ENCODE data around the gene ROBO1.

Gene ROBO1

GRCh38 chr3:78825118-78825857 lies 942.5 kb downstream of the ROBO1 start:
- no peak for DNase-seq

GRCh38 chr3:78823859-78824258 lies 943.9 kb downstream of the ROBO1 start:
- DNase-seq, result no peak

- no peak for DNase-seq
Observed at GRCh38 chr3:78823434-78823833, 944.4 kb downstream of the ROBO1 start.

GRCh38 chr3:78822726-78823125 lies 945.1 kb downstream of the ROBO1 start:
- no peak for DNase-seq

- DNase-seq, result no peak
Observed at GRCh38 chr3:78820542-78820941, 947.3 kb downstream of the ROBO1 start.

GRCh38 chr3:78818161-78818985 lies 949.4 kb downstream of the ROBO1 start:
- no peak for DNase-seq

GRCh38 chr3:78814893-78815562 lies 952.8 kb downstream of the ROBO1 start:
- DNase-seq, result no peak

- no peak for DNase-seq
Observed at GRCh38 chr3:78812166-78812565, 955.6 kb downstream of the ROBO1 start.

GRCh38 chr3:78809966-78810365 lies 957.8 kb downstream of the ROBO1 start:
- DNase-seq, result peak; percentile 83

- DNase-seq, result peak; percentile 15
Observed at GRCh38 chr3:78804251-78805037, 963.4 kb downstream of the ROBO1 start.

GRCh38 chr3:78802562-78802930 lies 965.3 kb downstream of the ROBO1 start:
- no peak for DNase-seq

- no peak for DNase-seq
Observed at GRCh38 chr3:78801926-78802561, 965.8 kb downstream of the ROBO1 start.

- DNase-seq, result no peak
Observed at GRCh38 chr3:78799681-78800080, 968.1 kb downstream of the ROBO1 start.

GRCh38 chr3:78798266-78798832 lies 969.4 kb downstream of the ROBO1 start:
- no peak for DNase-seq

- peak; percentile 34 for DNase-seq
Observed at GRCh38 chr3:78794431-78794830, 973.4 kb downstream of the ROBO1 start.

- DNase-seq, result no peak
Observed at GRCh38 chr3:78792733-78793132, 975.1 kb downstream of the ROBO1 start.

GRCh38 chr3:78792212-78792611 lies 975.6 kb downstream of the ROBO1 start:
- no peak for DNase-seq

GRCh38 chr3:78791753-78792152 lies 976.0 kb downstream of the ROBO1 start:
- peak; percentile 50 for DNase-seq

- no peak for DNase-seq
Observed at GRCh38 chr3:78788839-78789238, 979.0 kb downstream of the ROBO1 start.

- no peak for DNase-seq
Observed at GRCh38 chr3:78785004-78785403, 982.8 kb downstream of the ROBO1 start.

- DNase-seq, result no peak
Observed at GRCh38 chr3:78781351-78781750, 986.4 kb downstream of the ROBO1 start.

All from NCI-H2171 treated with DMSO at 0.1 percent for 48 hours (cell line).